PC-9 (cell line): Measurements from ENCODE around the gene KLF4. TPM values are rescaled to one million over a fixed set of nuclear protein-coding genes. Genes with fewer than 3 reads are reported as not detected.

ENCODE experiments used
- BruUV-seq: library from RNA; stranded (reverse); fragments of 400-500 nt; replicated peaks from 2 replicates; lab custom pipeline; 2021; lab: Mats Ljungman, UMichigan
- CTCF ChIA-PET: fragments of 300-600 bp; sonication (Branson Sonifier 250); formaldehyde crosslinking; loops from one replicate; lab custom pipeline; 2022; ENCODE audit warnings: antibody characterized with exemption; lab: Charles Lee
- POLR2A ChIA-PET: fragments of 300-600 bp; sonication (Branson Sonifier 250); formaldehyde crosslinking; loops from one replicate; lab custom pipeline; 2022; ENCODE audit warnings: antibody characterized with exemption; ENCODE audit not compliant: unreplicated experiment; lab: Charles Lee
- DNase-seq, 2 experiments: peaks; one replicate each; pipeline versions ENCODE4 v3.0.0 to v3.0.0-alpha.2; 2015 to 2022; ENCODE audit warnings: mixed read lengths in 1 of 2
- H2AFZ ChIP-seq: fragments of 200-600 bp; sonication (generic); 2 replicates; pipeline ENCODE4 v1.8.1; 2017; ENCODE audit warnings: antibody characterized with exemption
- H3F3A ChIP-seq: fragments of 200-600 bp; sonication (generic); 2 replicates; pipeline ENCODE4 v1.8.1; 2017; ENCODE audit warnings: antibody characterized with exemption, mild to moderate bottlenecking, low read depth; ENCODE audit not compliant: insufficient read depth
- H3K27ac ChIP-seq: fragments of 200-600 bp; sonication (generic); 2 replicates; pipeline ENCODE4 v1.6.1; 2016; ENCODE audit warnings: mixed run types
- H3K27me3 ChIP-seq: fragments of 200-600 bp; sonication (generic); 2 replicates; pipeline ENCODE4 v1.6.1; 2016; ENCODE audit warnings: low read depth, mixed run types; ENCODE audit not compliant: insufficient read depth
- H3K36me3 ChIP-seq: fragments of 200-600 bp; sonication (generic); 2 replicates; pipeline ENCODE4 v1.6.1; 2016; ENCODE audit warnings: low read depth, mixed run types
- H3K4me1 ChIP-seq: fragments of 200-600 bp; sonication (generic); replicated peaks from 2 replicates; pipeline ENCODE4 v1.6.1; 2016; ENCODE audit warnings: mixed run types; ENCODE audit not compliant: insufficient read depth
- H3K4me2 ChIP-seq: fragments of 200-600 bp; sonication (generic); 2 replicates; pipeline ENCODE4 v1.6.1; 2017; ENCODE audit warnings: mixed run types
- H3K4me3 ChIP-seq: fragments of 200-600 bp; sonication (generic); 2 replicates; pipeline ENCODE4 v1.6.1; 2016; ENCODE audit warnings: mixed run types
- H3K79me2 ChIP-seq: fragments of 200-600 bp; sonication (generic); 2 replicates; pipeline ENCODE4 v1.6.1; 2017; ENCODE audit warnings: low read depth, mixed run types
- H3K9me2 ChIP-seq: fragments of 200-600 bp; sonication (generic); 2 replicates; pipeline ENCODE4 v1.8.1; 2017; ENCODE audit warnings: mild to moderate bottlenecking; ENCODE audit not compliant: insufficient read depth
- H3K9me3 ChIP-seq: fragments of 200-600 bp; sonication (generic); 2 replicates; pipeline ENCODE4 v1.8.1; 2016; ENCODE audit warnings: low read depth; ENCODE audit not compliant: insufficient read depth
- H4K20me1 ChIP-seq: fragments of 200-600 bp; sonication (generic); 2 replicates; pipeline ENCODE4 v1.8.1; 2017; ENCODE audit not compliant: insufficient read depth
- CTCF ChIP-seq: fragments of 200-600 bp; sonication (generic); conservative IDR thresholded peaks from 2 replicates; pipeline ENCODE4 v1.6.1; 2017; ENCODE audit warnings: mixed run types, antibody characterized with exemption, mild to moderate bottlenecking, moderate library complexity
- EZH2 ChIP-seq: fragments of 200-600 bp; sonication (generic); IDR thresholded peaks from 2 replicates; pipeline ENCODE4 v1.8.0; 2017; ENCODE audit warnings: antibody characterized with exemption, low read depth
- intact Hi-C: fragments of 100-400 bp; cut with micrococcal nuclease; formaldehyde crosslinking; loops from one replicate; pipeline ENCODE4 v1.10.0; 2022; ENCODE audit not compliant: unreplicated experiment
- total RNA-seq: library from RNA; stranded (reverse); gene quantifications from 2 replicates; pipeline ENCODE4 v1.2.3, GENCODE V29; 2021

KLF4 gene
- total RNA-seq, 1 experiment from 2014 or later: 48.5 TPM

GRCh38 chr9:107464516-107464915, 25.1 kb downstream of the KLF4 start:
- TF ChIP-seq CTCF (no peak), EZH2 (no peak)
- no peaks in the 10 kb centered on the region for H3K36me3 ChIP-seq
- CTCF ChIA-PET: interaction anchor here (1.2 kb wide), 1 partner anchor 26 kb away, joined by 3 read pairs; no protein-coding TSS in a partner anchor
- H3K4me1 ChIP-seq: peaks cover 5% of the 10 kb centered on the region; the same call in 1 of the 2 replicates
- no peak overlapping the region for H3K4me3 ChIP-seq
- H3K9me3 ChIP-seq: no peaks in the 10 kb centered on the region
- no TSS peak for BruUV-seq
- intact Hi-C loops: no loop called here
- no peak for DNase-seq
- H3K9me2 ChIP-seq: no peaks in the 10 kb centered on the region
- no peaks in the 10 kb centered on the region; the same call in 1 of the 2 replicates for H3F3A ChIP-seq
- H3K27me3 ChIP-seq: no peaks in the 10 kb centered on the region
- H2AFZ ChIP-seq: no peak overlapping the region
- no peak overlapping the region for H3K27ac ChIP-seq
- H3K79me2 ChIP-seq: no peaks in the 10 kb centered on the region
- no peaks in the 10 kb centered on the region for H4K20me1 ChIP-seq
- POLR2A ChIA-PET: no interaction called here
- H3K4me2 ChIP-seq: no peak overlapping the region

- no peak for DNase-seq
- CTCF ChIA-PET: interaction anchor here (0.6 to 0.7 kb wide), 2 partner anchors 17 to 38 kb away, joined by 3 to 7 read pairs; no protein-coding TSS in a partner anchor
- no peak overlapping the region for H3K27ac ChIP-seq
- TF ChIP-seq EZH2 (no peak), CTCF (no peak)
- intact Hi-C loops: no loop called here
- no peaks in the 10 kb centered on the region for H3K79me2 ChIP-seq
- H3K4me2 ChIP-seq: no peak overlapping the region
- no peaks in the 10 kb centered on the region for H3F3A ChIP-seq
- H2AFZ ChIP-seq: no peak overlapping the region
- POLR2A ChIA-PET: no interaction called here
- BruUV-seq: no TSS peak
- no peaks in the 10 kb centered on the region for H3K36me3 ChIP-seq
- no peaks in the 10 kb centered on the region for H3K9me2 ChIP-seq
- H3K27me3 ChIP-seq: no peaks in the 10 kb centered on the region
- peaks cover 5% of the 10 kb centered on the region; the same call in 1 of the 2 replicates for H3K4me1 ChIP-seq
- no peaks in the 10 kb centered on the region for H3K9me3 ChIP-seq
- no peak overlapping the region for H3K4me3 ChIP-seq
- H4K20me1 ChIP-seq: no peaks in the 10 kb centered on the region
Observed at GRCh38 chr9:107462691-107463090, 26.9 kb downstream of the KLF4 start.

GRCh38 chr9:107460153-107461023, 29.2 kb downstream of the KLF4 start:
- Histone ChIP-seq H3K36me3 (no peaks in the 10 kb centered on the region), H3K4me2 (no peak overlapping the region), H2AFZ (no peak overlapping the region), H3K4me3 (no peak overlapping the region), H3K9me3 (no peaks in the 10 kb centered on the region), H3K79me2 (no peaks in the 10 kb centered on the region), H3F3A (no peaks in the 10 kb centered on the region), H3K9me2 (no peaks in the 10 kb centered on the region), H3K27me3 (no peaks in the 10 kb centered on the region), H3K27ac (no peak overlapping the region), H4K20me1 (no peaks in the 10 kb centered on the region), H3K4me1 (peaks cover 5% of the 10 kb centered on the region; the same call in 1 of the 2 replicates)
- DNase-seq: no peak
- intact Hi-C loops: no loop called here
- no TSS peak for BruUV-seq
- ChIA-PET CTCF (interaction anchor here (0.5 to 0.7 kb wide), 2 partner anchors 31 to 824 kb away, joined by 3 to 5 read pairs; no protein-coding TSS in a partner anchor), POLR2A (no interaction called here)
- TF ChIP-seq CTCF (no peak), EZH2 (no peak)
